Mucosa of descending colon (tissue), 3 donors: Measurements from ENCODE around the gene SETDB1. TPM values are rescaled to one million over a fixed set of nuclear protein-coding genes. Genes with fewer than 3 reads are reported as not detected.
"Not testable (repeated sequence)": the region's sequence is repeated elsewhere in the genome, so short reads cannot be mapped to it uniquely, and the experiment has no call there.

Experiments used
- ATAC-seq: fragments of 200-7000 bp; cut with Tn5 transposase; one replicate; pipeline ENCODE4 v1.9.1; 2020; ENCODE audit warnings: mild to moderate bottlenecking, moderate library complexity
- DNase-seq, 3 donors: peaks; one replicate each; pipeline ENCODE4 v3.0.0-alpha.2; 2020
- H3K36me3 ChIP-seq: fragments of 200-600 bp; one replicate; pipeline ENCODE4 v1.8.0; 2021; ENCODE audit warnings: low read depth, mild to moderate bottlenecking
- H3K4me1 ChIP-seq: fragments of 200-600 bp; one replicate; pipeline ENCODE4 v1.8.0; 2021; ENCODE audit warnings: low read depth, mild to moderate bottlenecking
- H3K4me3 ChIP-seq: fragments of 200-600 bp; one replicate; pipeline ENCODE4 v1.8.0; 2021; ENCODE audit warnings: mild to moderate bottlenecking
- H3K9me3 ChIP-seq: fragments of 200-600 bp; one replicate; pipeline ENCODE4 v1.8.0; 2021; ENCODE audit warnings: mild to moderate bottlenecking
- intact Hi-C, 2 donors: fragments of 100-400 bp; cut with DNase I in 1 of 2; cut with micrococcal nuclease in 1 of 2; formaldehyde crosslinking; loops; one replicate each; pipeline versions ENCODE4 v1.11.0 to v1.11.1; 2022; cut with DNase I, micrococcal nuclease
- total RNA-seq, 3 donors: library from RNA; stranded (reverse); fragmentation: NEBNext Ultra II Directional in 2 of 3; extraction: Animal tissue kit (Norgen Biotek cat#: 25700) in 2 of 3; gene quantifications; one replicate each; pipeline versions ENCODE4 v1.2.1 to v1.2.4, GENCODE V29; 2021 to 2023
- TF ChIP-seq, protein P1 (sequence below): fragments of 200-600 bp; IDR thresholded peaks from one replicate; pipeline ENCODE4 v1.8.0; 2022; ENCODE audit warnings: antibody characterized with exemption, mild to moderate bottlenecking
- donor health status: DM: no; HTN: no; CAD: no; lungs with moderate emphysema.
- donor health status: DM: no; HTN: no; CAD: no.
- donor health status: DM: no; HTN: yes; CAD: no.

SETDB1 gene
- total RNA-seq, 3 donors from 2014 or later: 35.4 to 49.4 (median 42.8) TPM

DNA sequence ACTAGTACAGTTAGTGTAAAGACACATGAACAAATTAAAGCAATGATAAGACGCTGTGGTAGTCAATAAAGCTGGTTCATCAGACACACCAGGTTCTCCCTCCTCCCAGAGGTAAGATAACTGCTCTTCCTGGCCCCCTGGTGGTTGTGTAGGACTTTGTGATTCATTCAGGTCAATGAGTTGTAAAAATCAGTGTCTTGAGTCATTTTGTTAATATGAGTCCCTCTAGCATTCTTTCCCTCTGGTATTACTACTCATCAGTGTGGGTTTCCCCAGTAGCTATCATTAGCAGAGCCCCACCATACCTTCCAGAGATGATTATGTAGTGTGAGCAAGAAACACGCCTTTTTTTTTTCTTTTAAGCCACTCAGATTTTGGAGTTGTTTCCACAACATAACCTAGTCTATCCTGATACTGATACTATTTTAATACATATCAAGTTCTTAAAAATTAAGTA, 3.6 kb upstream of the SETDB1 start:
- ATAC-seq: peak; percentile 71
- intact Hi-C loops: loop anchor here in 1 of 2 donors (10.0 kb wide), 1 partner anchor 52 kb away; the partner anchor contains the start of gene CERS2

DNA sequence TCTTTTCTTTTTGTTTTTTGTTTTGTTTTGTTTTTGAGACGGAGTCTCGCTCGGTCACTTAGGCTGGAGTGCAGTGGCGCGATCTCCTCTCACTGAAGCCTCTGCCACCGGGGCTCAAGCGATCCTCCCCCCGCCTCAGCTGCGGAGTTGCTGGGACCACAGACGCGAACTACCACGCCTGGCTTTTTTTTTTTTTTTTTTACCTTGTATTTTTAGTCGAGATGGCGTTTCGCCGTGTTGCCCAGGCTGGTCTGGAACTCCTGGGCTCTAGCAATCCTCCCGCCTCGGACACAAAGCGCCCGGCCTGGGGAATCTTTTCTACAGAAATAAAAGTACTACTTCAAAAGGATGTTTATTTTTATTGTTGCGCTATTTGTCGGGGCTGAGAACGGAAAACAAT, 1.1 kb upstream of the SETDB1 start:
- Histone ChIP-seq H3K36me3 (peaks cover 4% of the 10 kb centered on the region), H3K4me1 (peaks cover 10% of the 10 kb centered on the region), H3K4me3 (no peak overlapping the region), H3K9me3 (no peaks in the 10 kb centered on the region)
- intact Hi-C loops: loop anchor here in 1 of 2 donors (10.0 kb wide), 1 partner anchor 50 kb away; the partner anchor contains the start of gene CERS2
- ATAC-seq (no peak), DNase-seq (peak; percentile 14 to 50 (median 44))
- TF ChIP-seq, protein P1, sequence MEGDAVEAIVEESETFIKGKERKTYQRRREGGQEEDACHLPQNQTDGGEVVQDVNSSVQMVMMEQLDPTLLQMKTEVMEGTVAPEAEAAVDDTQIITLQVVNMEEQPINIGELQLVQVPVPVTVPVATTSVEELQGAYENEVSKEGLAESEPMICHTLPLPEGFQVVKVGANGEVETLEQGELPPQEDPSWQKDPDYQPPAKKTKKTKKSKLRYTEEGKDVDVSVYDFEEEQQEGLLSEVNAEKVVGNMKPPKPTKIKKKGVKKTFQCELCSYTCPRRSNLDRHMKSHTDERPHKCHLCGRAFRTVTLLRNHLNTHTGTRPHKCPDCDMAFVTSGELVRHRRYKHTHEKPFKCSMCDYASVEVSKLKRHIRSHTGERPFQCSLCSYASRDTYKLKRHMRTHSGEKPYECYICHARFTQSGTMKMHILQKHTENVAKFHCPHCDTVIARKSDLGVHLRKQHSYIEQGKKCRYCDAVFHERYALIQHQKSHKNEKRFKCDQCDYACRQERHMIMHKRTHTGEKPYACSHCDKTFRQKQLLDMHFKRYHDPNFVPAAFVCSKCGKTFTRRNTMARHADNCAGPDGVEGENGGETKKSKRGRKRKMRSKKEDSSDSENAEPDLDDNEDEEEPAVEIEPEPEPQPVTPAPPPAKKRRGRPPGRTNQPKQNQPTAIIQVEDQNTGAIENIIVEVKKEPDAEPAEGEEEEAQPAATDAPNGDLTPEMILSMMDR: no peak

More for the DNA sequence above, 3.6 kb upstream of the SETDB1 start:
- Histone ChIP-seq H3K4me1 (peaks cover 14% of the 10 kb centered on the region), H3K36me3 (peaks cover 4% of the 10 kb centered on the region), H3K9me3 (no peaks in the 10 kb centered on the region), H3K4me3 (no peak overlapping the region)
- DNase-seq: peak in 2 of 3 donors; percentile 46 to 91
- TF ChIP-seq, protein P1: peak; percentile 49

DNA sequence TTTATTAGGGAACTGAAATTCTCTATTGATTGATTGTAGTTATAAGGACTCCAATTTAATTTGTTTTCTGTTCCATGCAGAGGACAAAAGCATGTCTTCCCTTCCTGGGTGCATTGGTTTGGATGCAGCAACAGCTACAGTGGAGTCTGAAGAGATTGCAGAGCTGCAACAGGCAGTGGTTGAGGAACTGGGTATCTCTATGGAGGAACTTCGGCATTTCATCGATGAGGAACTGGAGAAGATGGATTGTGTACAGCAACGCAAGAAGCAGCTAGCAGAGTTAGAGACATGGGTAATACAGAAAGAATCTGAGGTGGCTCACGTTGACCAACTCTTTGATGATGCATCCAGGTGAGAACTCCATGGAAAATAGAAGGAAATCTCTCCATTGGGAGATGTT, 1.5 kb downstream of the SETDB1 start:
- intact Hi-C loops: loop anchor here in 1 of 2 donors (10.0 kb wide), 1 partner anchor 47 kb away; the partner anchor contains the start of gene CERS2
- Histone ChIP-seq H3K9me3 (peaks cover 4% of the 10 kb centered on the region), H3K4me1 (peaks cover 10% of the 10 kb centered on the region), H3K36me3 (peaks cover 18% of the 10 kb centered on the region), H3K4me3 (no peak overlapping the region)
- no peak for ATAC-seq
- DNase-seq: no peak
- TF ChIP-seq, protein P1: no peak

DNA sequence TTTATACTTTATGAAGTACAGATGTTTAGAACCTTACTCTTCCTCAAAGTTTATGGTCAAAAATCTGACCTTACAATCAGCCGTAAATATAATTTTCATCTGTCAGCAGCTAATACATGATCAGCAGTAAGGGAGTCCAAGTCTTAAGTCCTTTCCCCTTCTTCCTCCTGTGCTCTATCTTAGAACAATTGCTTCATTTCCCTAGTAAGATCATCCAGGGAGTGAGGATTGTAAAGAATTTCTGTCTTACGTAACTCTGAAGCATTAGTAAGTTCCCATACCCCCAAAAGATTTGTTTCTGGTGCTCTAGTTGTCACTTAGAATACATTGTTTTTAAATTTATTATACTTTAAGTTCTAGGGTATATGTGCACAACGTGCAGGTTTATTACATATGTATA, 2.1 kb downstream of the SETDB1 start:
- peaks cover 21% of the 10 kb centered on the region for H3K36me3 ChIP-seq
- intact Hi-C loops: loop anchor here in 1 of 2 donors (10.0 kb wide), 1 partner anchor 47 kb away; the partner anchor contains the start of gene CERS2
- ATAC-seq (no peak), DNase-seq (no peak)
- TF ChIP-seq, protein P1: no peak
- no peak overlapping the region for H3K4me3 ChIP-seq
- peaks cover 10% of the 10 kb centered on the region for H3K4me1 ChIP-seq
- peaks cover 4% of the 10 kb centered on the region for H3K9me3 ChIP-seq

DNA sequence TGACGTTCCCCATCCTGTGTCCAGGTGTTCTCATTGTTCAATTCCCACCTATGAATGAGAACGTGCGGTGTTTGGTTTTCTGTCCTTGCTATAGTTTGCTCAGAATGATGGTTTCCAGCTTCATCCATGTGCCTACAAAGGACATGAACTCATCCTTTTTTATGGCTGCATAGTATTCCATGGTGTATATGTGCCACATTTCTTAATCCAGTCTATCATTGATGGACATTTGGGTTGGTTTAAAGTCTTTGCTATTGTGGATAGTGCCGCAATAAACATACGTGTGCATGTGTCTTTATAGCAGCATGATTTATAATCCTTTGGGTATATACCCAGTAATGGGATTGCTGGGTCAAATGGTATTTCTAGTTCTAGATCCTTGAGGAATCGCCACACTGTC, 2.6 kb downstream of the SETDB1 start:
- H3K9me3 ChIP-seq, DNase-seq, H3K4me3 ChIP-seq, ATAC-seq: not testable (repeated sequence)
- peaks cover 10% of the 10 kb centered on the region for H3K4me1 ChIP-seq
- H3K36me3 ChIP-seq: peaks cover 21% of the 10 kb centered on the region
- intact Hi-C loops: loop anchor here in 1 of 2 donors (10.0 kb wide), 1 partner anchor 46 kb away; the partner anchor contains the start of gene CERS2

DNA sequence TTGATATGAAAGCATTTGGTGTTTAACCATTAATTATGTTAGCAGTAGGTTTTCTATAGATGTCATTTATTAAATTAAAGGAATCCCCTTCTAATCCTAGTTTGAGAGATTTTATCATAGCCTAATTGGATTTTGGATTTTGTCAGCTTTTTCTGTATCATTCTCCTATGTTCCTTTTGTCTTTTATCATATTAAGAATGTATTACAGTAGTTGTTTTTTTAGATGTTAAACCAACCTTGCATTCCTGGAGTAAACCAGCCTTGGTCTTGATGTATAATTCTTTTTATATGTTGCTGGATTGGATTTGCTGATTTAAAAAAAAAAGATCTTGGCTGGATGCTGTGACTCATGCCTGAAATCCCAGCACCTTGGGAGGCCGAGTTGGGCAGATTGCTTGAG, 5.6 kb downstream of the SETDB1 start:
- TF ChIP-seq, protein P1: no peak
- intact Hi-C loops: no loop called here
- H3K4me1 ChIP-seq: peaks cover 11% of the 10 kb centered on the region
- H3K36me3 ChIP-seq: peaks cover 18% of the 10 kb centered on the region
- peaks cover 4% of the 10 kb centered on the region for H3K9me3 ChIP-seq
- H3K4me3 ChIP-seq: no peak overlapping the region
- no peak for DNase-seq
- no peak for ATAC-seq
